ENCODE measurements around the gene ADGRA3.

Gene ADGRA3

DNA sequence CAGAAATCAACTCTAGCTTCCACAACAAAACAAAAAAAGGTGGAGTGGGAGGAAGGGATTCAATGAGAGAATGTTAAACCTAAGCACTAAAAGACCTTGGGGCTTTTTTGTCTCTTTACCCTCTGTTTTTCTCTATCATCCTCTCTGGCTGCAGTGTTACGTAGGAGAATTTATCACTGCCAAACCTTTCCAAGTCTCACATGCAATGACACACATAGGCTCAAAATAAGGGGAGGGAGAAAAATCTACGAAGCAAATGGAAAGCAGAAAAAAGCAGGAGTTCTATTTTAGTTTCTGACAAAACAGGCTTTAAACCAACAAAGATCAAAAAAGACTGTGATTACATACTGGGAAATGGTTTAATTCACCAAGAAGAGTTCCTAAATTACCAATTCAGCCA is 152.1 kb downstream of the ADGRA3 start:
- no peak for DNase-seq (ENCODE audit: low spot score)

DNA sequence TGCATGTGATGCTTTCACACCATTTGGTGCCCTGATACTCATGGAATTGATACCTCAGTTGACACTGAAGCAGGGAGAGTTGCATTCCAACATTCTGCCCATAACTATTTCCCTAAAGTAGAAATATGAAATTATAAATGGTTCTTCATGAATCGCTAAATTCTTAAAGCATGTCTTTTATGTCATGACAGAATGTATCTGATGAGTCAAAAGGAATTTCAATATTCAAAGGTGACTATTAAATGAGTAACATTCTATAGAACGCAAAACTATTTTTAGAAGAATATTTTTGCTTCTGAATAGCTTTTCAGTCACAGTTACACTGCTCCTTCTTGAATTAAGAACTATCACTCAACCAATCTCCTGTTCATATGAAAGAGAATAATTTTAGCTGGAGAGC is 152.8 kb downstream of the ADGRA3 start:
- DNase-seq (ENCODE audit: low spot score), result no peak

DNA sequence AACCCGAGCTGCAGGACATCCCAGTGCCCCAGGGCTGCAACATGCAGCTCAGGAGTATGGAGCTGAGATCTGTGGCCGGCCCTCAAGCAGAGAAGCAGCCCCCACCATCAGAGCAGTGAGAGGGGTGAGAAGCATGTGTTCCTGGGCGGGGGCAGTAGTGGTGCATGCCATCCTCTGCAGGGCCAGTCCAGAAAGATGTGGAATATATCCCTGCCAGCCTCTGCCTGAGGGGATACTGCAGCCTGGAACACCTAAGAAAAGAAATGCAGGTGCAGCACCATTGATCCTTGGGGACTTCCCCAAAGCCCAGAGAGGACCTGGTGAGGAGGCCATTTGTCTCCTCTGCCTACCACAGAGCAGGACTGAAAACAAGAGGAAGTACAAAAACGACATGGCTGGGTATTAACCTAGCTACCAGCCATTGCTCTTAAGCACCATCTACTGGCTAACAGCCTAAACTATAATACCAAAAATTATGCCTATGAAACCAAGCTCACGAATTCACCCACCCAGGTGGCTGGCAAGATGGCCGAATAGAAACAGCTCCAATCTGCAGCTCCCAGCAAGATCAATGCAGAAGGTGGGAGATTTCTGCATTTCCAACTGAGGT is 158.8 kb downstream of the ADGRA3 start:
- no peak for DNase-seq (ENCODE audit: low spot score)

DNA sequence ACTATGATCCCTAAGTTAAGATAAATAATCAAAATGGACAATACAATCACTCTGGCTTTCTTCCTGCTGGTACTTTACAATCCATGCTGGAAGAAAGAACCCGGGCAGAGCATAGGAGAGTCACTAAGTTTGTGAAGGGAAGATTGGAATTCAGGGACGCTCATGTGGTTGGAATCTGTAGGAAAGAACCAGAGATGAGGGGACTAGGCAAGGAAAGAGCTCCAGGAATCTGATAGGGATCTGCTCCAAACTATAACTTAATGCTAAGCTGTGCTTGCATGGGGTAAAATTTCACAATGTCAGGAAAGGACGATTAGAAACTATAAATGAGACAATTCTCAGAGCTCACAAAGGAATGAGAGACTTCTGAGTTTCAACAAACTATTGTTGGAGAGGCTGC is 167.5 kb downstream of the ADGRA3 start:
- no peak for DNase-seq (ENCODE audit: low spot score)

DNA sequence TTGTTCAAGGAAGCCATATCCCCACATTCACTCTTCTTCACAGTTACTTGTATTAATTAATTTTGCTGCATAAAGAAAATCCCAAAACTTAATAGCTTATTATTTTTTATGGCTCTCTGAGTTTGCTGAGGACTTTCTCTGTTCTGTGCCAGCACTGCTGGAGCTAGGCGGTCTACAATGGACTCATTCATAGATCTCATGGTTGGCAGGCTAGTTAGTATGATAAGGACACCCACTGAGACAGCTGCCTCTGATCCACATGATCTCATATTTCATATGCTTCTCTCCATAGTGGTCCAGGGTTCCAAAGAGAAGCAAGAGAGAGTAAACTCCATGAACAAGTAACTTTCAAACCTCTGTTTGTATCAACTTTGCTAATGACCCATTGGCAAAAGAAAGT is 170.2 kb downstream of the ADGRA3 start:
- DNase-seq (ENCODE audit: low spot score), result no peak

DNA sequence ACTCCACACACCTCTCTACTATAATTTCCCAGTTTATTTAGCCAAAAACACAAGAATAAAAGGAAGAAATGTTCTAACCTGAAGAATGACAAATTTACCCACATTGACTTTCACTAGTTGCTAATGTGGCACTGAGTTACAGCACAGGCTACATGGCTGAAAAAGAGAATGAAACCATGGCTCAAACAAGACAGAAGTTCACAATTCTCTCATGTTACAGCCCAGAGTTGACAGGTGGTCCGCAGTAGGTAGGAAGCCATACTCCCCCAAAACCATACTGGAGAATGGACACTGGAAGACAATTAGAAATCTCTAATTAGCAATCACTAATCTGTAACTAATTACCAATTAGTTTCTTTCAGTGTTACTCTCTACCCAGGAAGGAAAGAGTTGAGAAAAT is 170.8 kb downstream of the ADGRA3 start:
- no peak for DNase-seq (ENCODE audit: low spot score)

DNA sequence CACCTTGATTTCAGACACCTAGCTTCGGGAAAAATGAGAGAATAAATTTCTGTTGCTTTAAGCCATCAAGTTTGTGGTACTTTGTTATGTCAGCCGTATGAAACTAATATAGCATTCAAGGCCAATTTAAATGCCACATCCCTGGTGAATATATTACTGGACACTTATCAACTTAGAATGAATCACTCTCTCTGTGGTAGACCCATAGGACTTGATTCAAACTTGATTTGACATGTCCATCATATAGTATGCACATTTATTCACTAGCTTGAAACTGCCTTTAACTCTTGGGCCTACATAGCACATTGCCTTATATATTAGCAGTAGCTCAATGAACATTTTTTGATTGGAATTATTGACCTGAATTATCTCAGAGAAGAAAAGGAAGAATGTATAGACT is 172.3 kb downstream of the ADGRA3 start:
- no peak for DNase-seq (ENCODE audit: low spot score)

DNA sequence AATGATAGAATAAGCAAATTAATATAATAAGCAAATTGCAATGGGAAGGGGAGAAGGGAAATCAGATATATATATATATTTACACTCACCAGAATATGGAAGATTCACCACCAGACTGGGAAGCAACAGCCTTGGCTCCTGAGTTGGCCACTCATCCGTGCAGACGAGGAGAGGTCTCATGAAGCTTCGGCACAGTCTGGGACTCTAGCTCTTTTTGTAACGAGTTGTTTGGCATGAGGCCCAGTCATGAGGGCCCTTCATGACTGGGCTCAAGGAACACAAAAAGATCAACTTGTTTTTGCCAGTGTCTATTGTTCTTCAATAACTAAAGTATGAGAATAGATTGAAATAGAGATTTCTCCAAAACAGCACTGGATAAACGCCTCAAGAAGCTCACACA is 176.4 kb downstream of the ADGRA3 start:
- no peak for DNase-seq (ENCODE audit: low spot score)

DNA sequence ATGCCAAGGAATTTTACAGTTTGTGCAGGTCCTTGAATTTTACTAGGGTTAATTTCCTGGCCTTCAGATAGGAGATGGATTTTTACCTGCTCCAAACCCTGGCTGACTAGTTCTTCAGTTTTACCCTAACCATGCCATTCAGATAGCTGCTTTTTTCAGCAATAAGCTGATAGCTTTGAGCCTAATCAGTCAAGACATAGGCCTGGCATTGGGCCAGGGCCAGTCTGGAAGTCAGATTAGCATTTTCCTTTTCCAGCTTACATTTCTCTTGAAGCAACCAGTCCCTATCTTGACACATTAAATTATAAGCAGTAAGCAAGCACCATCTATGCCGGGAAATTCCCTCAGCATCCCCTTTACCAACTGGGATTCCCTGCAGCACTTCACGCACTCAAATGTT is 177.1 kb downstream of the ADGRA3 start:
- DNase-seq (ENCODE audit: low spot score), result no peak
